Dendritic cell treated with granulocyte-macrophage colony-stimulating factor and Interleukin-4, amounts not matched to agents 40 ng/mL and 50 ng/mL, for 4 days (primary cell): ENCODE measurements around the gene MADD.
A peak's percentile ranks its signal among the peaks of the same experiment; 100 is the strongest.

ENCODE experiments used
- H3K27ac Mint-ChIP-seq: one replicate; pipeline ENCODE4 v1.8.0; 2022; ENCODE audit warnings: mild to moderate bottlenecking, mixed read lengths
- H3K27me3 Mint-ChIP-seq: one replicate; pipeline ENCODE4 v1.8.0; 2022; ENCODE audit warnings: mild to moderate bottlenecking, mixed read lengths
- H3K36me3 Mint-ChIP-seq: one replicate; pipeline ENCODE4 v1.8.0; 2022; ENCODE audit warnings: low read depth, mixed read lengths
- H3K4me1 Mint-ChIP-seq: one replicate; pipeline ENCODE4 v1.8.0; 2022; ENCODE audit warnings: low read depth, mixed read lengths
- H3K4me3 Mint-ChIP-seq: one replicate; pipeline ENCODE4 v1.8.0; 2022; ENCODE audit warnings: mild to moderate bottlenecking, moderate library complexity, mixed read lengths
- H3K9me3 Mint-ChIP-seq: one replicate; pipeline ENCODE4 v1.8.0; 2022; ENCODE audit warnings: mixed read lengths
- intact Hi-C: fragments of 100-400 bp; cut with micrococcal nuclease; formaldehyde crosslinking; loops from one replicate; pipeline ENCODE4 v1.15.0; 2022

MADD gene

DNA sequence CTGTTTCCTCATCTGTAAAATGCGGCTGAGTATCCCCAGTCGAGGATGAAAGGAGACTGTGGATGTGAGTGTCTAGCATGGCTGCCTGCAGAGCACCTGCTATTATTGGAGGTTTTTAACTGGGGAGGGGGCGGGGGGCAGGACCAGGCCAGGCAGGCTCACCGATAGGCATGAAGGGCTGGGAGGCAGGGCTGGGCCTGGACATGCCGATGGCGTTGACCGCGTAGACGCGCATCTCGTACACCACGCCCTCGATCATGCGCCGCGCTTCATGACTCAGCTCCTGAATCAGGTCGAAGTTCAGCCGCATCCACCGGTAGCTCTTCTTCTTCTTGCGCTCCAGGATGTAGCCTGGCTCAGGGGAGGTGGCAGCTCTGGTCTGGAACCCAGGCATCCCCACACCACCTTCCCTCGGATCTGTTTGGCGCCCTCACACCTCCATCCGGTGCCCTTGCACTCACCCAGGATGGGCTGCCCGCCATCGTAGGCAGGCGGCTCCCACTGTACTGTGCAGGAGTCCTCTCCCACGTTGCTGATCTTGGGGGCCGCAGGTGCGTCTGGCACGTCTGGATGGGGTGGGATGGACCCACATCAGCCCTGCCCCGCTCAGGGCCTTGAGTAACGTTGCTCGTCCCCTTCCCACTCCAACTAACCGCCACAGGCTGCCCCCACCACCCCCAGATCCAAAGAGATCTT is 67.4 kb downstream of the MADD start:
- H3K9me3 Mint-ChIP-seq, result no peaks in the 10 kb centered on the region
- no peaks in the 10 kb centered on the region for H3K4me1 Mint-ChIP-seq
- H3K27ac Mint-ChIP-seq, result no peak overlapping the region
- H3K4me3 Mint-ChIP-seq, result no peak overlapping the region
- intact Hi-C loops, result no loop called here
- no peaks in the 10 kb centered on the region for H3K27me3 Mint-ChIP-seq
- H3K36me3 Mint-ChIP-seq, result peaks cover 64% of the 10 kb centered on the region

DNA sequence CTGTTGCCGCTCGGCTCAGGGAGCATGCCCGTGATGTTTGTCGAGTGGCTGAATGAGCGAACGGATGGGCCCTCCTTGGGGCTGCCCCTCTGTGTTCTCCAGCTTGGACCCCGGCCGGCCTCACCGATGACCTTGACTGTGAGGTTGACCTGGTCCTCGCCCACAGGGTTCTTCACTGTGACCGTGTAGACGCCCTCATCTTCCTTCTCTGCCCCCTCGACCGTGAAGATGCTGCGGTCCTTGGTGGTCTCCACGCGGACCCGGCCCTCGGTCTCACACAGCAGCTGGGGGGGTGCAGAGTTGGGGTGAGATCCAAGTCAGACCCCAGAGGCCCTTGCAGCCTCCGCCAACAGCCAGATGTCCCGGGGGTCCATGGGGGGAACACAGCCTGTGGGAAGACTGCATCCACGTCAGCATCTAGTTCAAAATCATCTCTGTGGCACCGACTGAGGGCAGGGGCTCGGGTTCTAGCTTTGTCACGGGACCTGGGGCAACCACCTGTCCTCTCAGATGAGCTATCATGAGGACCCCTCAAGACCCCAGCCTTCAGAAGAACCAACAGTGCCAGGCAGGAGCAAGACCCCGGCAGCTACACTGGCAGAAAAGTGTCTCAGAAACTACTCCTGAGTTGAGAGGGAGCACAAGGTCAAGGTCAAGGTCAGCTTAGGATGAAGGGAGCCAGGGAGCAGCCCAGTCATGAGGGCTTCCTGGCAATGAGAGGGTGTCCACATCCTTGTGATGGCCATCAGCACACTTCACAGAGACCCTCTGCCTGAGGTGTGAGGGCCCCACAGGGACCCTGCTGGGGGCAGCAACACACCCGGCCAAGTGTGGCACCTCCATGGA is 68.7 kb downstream of the MADD start:
- Mint-ChIP-seq H3K9me3 (no peaks in the 10 kb centered on the region), H3K4me1 (no peaks in the 10 kb centered on the region), H3K36me3 (peaks cover 76% of the 10 kb centered on the region), H3K27ac (no peak overlapping the region), H3K4me3 (no peak overlapping the region), H3K27me3 (no peaks in the 10 kb centered on the region)
- intact Hi-C loops, result no loop called here

- Mint-ChIP-seq H3K4me3 (no peak overlapping the region), H3K27ac (no peak overlapping the region), H3K4me1 (no peaks in the 10 kb centered on the region), H3K36me3 (peaks cover 86% of the 10 kb centered on the region), H3K9me3 (no peaks in the 10 kb centered on the region), H3K27me3 (no peaks in the 10 kb centered on the region)
- intact Hi-C loops, result no loop called here
Measured at GRCh38 chr11:47340010-47340409, 70.1 kb downstream of the MADD start.

GRCh38 chr11:47340980-47341775 is 71.2 kb downstream of the MADD start:
- H3K27me3 Mint-ChIP-seq, result no peaks in the 10 kb centered on the region

DNA sequence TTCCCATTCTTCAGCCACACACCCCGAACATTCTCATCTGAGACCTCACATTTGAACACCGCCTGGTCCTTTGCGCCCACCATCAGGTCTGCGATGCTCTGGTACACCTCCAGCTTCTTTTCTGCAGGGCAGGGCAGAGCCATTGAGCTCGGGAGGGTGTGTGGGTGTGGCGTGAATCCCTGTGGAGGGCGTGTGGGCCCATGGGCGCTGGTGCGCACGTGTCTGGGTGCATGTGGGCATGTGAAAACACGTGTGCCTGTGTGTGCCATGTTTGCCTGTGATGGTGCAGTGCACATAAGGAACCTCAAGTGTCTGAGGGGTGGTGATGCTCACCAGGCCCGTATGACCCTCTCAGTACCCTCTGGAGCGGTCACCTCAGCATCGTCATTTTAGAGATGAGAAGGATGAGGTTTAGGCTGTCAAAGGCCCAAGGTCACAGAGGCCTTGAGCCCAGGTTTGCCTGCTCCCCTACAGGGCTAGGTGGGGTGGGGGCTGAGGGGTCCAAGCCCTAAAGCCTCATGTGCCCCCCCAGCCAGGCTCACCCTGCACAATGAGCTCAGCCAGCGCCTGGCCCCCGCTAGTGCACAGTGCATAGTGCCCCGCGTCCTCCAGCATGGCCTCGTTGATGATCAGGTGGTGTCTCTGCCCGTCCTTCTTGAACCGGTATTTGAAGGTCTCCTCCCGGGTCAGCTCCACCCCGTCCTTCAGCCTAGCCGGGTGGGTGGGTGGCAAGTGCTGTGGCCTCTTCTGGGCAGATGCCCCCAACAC is 72.3 kb downstream of the MADD start:
- intact Hi-C loops, result no loop called here
- Mint-ChIP-seq H3K9me3 (no peaks in the 10 kb centered on the region), H3K4me3 (no peak overlapping the region), H3K4me1 (no peaks in the 10 kb centered on the region), H3K36me3 (peaks cover 93% of the 10 kb centered on the region), H3K27ac (no peak overlapping the region), H3K27me3 (no peaks in the 10 kb centered on the region)

More at GRCh38 chr11:47340980-47341775, 71.2 kb downstream of the MADD start:
- Mint-ChIP-seq H3K36me3 (peaks cover 91% of the 10 kb centered on the region), H3K4me3 (no peak overlapping the region), H3K4me1 (no peaks in the 10 kb centered on the region), H3K9me3 (no peaks in the 10 kb centered on the region), H3K27ac (no peak overlapping the region)
- intact Hi-C loops, result no loop called here

- Mint-ChIP-seq H3K27ac (no peak overlapping the region), H3K27me3 (no peaks in the 10 kb centered on the region), H3K9me3 (no peaks in the 10 kb centered on the region), H3K4me3 (no peak overlapping the region), H3K36me3 (peaks cover 93% of the 10 kb centered on the region), H3K4me1 (no peaks in the 10 kb centered on the region)
- intact Hi-C loops, result no loop called here
Measured at GRCh38 chr11:47342854-47343253, 72.9 kb downstream of the MADD start.

DNA sequence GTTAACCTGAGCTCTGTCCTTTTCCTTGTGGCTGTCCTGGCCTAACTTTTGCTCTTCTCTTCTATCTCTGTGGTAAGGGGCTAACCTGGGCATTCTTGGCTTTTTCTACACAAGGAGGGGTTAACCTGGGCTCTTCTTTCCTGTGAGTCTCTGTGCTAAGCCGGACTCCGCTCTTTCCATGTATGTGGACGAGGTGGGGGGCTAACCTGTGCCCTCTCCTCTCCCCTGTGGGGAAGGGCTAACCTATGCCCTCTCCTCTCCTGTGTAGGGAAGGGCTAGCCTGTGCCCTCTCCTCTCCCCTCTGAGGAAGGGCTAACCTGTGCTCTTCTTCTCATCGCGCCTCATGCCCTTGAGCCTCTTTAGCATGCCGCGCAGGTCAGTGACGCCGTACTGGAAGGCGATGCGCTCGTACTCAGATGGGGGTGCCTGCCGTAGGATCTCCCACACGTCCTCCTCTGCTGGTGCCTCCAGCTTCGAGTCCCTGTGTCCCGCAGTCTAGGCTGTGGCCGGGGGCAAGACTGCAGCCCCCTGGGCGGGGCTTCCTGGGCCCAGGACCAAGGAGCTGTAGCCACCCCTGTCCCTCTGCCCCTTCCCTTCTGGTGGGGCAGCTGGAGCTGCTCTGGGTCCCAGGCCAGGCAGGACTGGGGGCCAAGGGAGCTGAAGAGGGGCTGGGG is 76.1 kb downstream of the MADD start:
- Mint-ChIP-seq H3K4me1 (peaks cover 4% of the 10 kb centered on the region), H3K4me3 (no peak overlapping the region), H3K36me3 (peaks cover 87% of the 10 kb centered on the region), H3K27ac (no peak overlapping the region), H3K27me3 (no peaks in the 10 kb centered on the region), H3K9me3 (no peaks in the 10 kb centered on the region)
- intact Hi-C loops, result no loop called here

DNA sequence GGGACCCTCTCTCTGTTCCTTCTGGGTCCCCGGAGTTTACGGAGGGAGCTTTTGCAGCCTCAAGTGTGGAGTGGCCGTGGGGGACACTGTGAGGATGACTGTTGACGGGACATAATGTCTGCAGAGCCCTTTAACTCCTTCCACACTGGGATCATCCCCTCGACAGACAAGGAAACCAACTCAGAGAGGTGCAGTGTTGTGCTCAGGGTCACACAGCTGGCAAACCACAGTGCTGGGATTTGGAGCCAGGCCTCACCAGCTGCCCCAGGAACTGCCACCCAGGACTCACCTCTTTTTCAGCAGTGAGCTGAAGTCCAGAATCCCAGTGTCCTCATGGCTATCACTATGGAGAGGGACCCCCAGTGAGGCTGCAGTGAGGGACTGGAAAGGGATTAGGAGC is 77.2 kb downstream of the MADD start:
- Mint-ChIP-seq H3K36me3 (peaks cover 80% of the 10 kb centered on the region), H3K4me3 (no peak overlapping the region), H3K27ac (no peak overlapping the region), H3K4me1 (peaks cover 4% of the 10 kb centered on the region), H3K9me3 (no peaks in the 10 kb centered on the region), H3K27me3 (no peaks in the 10 kb centered on the region)
- intact Hi-C loops, result no loop called here

GRCh38 chr11:47348131-47348802 is 78.3 kb downstream of the MADD start:
- peaks cover 75% of the 10 kb centered on the region for H3K36me3 Mint-ChIP-seq
- no peak overlapping the region for H3K27ac Mint-ChIP-seq
- intact Hi-C loops, result no loop called here
- H3K4me1 Mint-ChIP-seq, result peaks cover 4% of the 10 kb centered on the region
- H3K27me3 Mint-ChIP-seq, result no peaks in the 10 kb centered on the region
- H3K9me3 Mint-ChIP-seq, result no peaks in the 10 kb centered on the region
- H3K4me3 Mint-ChIP-seq, result no peak overlapping the region

GRCh38 chr11:47348859-47349258 is 78.9 kb downstream of the MADD start:
- H3K36me3 Mint-ChIP-seq, result peaks cover 69% of the 10 kb centered on the region
- H3K27ac Mint-ChIP-seq, result peak overlapping the region; percentile 42
- H3K9me3 Mint-ChIP-seq, result no peaks in the 10 kb centered on the region
- no peaks in the 10 kb centered on the region for H3K27me3 Mint-ChIP-seq
- H3K4me1 Mint-ChIP-seq, result peaks cover 4% of the 10 kb centered on the region
- intact Hi-C loops, result no loop called here
- H3K4me3 Mint-ChIP-seq, result no peak overlapping the region

DNA sequence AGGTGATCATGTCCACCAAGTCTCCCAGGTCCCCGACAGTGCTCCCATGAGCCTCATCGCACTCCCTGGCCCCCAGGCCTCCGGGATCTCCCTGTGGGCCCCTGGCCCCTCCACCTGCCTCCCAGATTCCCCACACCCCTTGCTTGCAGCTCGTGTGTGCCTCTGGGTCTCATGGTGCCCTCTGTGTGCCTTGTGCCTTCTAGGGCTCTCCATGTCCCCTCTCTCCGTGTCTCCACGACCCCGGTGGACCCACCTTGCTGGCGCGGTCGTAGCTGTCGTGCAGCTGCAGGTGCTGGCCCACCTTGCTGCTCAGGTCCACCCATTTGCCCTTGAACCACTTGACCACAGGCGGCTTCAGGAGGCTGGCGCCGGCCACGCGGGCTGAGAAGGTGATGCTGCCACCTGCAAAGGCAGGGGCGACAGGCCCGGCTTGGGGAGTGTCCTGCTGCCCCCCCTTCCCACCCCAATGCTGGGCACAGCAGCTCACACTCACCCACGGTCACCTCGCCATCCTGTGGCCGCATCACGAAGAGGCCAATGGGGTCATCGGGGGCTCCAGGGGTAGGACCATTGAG is 79.7 kb downstream of the MADD start:
- Mint-ChIP-seq H3K27ac (no peak overlapping the region), H3K4me3 (no peak overlapping the region), H3K4me1 (peaks cover 4% of the 10 kb centered on the region), H3K36me3 (peaks cover 64% of the 10 kb centered on the region), H3K9me3 (no peaks in the 10 kb centered on the region), H3K27me3 (no peaks in the 10 kb centered on the region)
- intact Hi-C loops, result no loop called here

- intact Hi-C loops, result no loop called here
Measured at GRCh38 chr11:47350315-47350714, 80.4 kb downstream of the MADD start.

More at GRCh38 chr11:47350315-47350714, 80.4 kb downstream of the MADD start:
- Mint-ChIP-seq H3K4me1 (peaks cover 4% of the 10 kb centered on the region), H3K27me3 (no peaks in the 10 kb centered on the region), H3K9me3 (no peaks in the 10 kb centered on the region), H3K4me3 (no peak overlapping the region), H3K27ac (peak overlapping the region; percentile 38), H3K36me3 (peaks cover 59% of the 10 kb centered on the region)
